ENCODE results near the gene SOWAHA. TPM values are rescaled to one million over a fixed set of nuclear protein-coding genes. Genes with fewer than 3 reads are reported as not detected.

SOWAHA gene
- total RNA-seq, 2 experiments from 2014 or later, result 0.05 TPM; not detected in 1

DNA sequence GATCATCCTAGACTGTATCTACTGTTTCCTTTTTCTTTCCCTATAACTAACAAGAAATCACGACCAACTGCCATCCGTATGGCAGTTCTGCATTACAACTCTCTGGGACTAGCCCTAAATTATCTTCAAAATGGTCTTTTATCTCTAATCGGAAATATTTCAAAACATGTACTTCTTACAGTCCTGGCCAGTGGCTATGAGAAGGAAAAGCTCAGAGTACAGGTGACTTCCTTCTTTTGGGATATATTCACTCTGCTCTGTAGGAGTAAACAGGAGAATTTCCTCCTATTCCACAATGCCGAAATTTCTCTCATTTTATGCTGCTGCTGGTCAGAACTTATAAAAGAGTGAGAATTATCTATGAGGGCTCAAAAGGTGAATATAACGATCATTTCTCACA lies 34.2 kb upstream of the SOWAHA start:
- POLR2A ChIA-PET, result no interaction called here
- Mint-ChIP-seq H3K4me3 (no peak overlapping the region), H3K27ac (no peak overlapping the region), H3K4me1 (peaks cover 7% of the 10 kb centered on the region), H3K9me3 (ENCODE audit: low read depth) (no peaks in the 10 kb centered on the region), H3K27me3 (peaks cover 41% of the 10 kb centered on the region), H3K36me3 (ENCODE audit: low read depth) (no peaks in the 10 kb centered on the region)
- intact Hi-C loops (cut with DNase I, micrococcal nuclease), result no loop called here
- DNase-seq (no peak), ATAC-seq (no peak)
- CTCF ChIA-PET, result interaction anchor here (0.6 to 1.2 kb wide), 2 partner anchors 54 to 156 kb away, joined by 3 read pairs; no protein-coding TSS in a partner anchor

GRCh38 chr5:132779961-132780360 lies 33.1 kb upstream of the SOWAHA start:
- intact Hi-C loops (cut with DNase I, micrococcal nuclease), result no loop called here
- H3K27ac Mint-ChIP-seq, result no peak overlapping the region
- H3K9me3 Mint-ChIP-seq (ENCODE audit: low read depth), result no peaks in the 10 kb centered on the region
- CTCF ChIA-PET, result interaction anchor here (0.8 kb wide), 1 partner anchor 13 kb away, joined by 4 read pairs; no protein-coding TSS in a partner anchor
- H3K4me1 Mint-ChIP-seq, result peaks cover 7% of the 10 kb centered on the region
- DNase-seq (no peak), ATAC-seq (no peak)
- no peak overlapping the region for H3K4me3 Mint-ChIP-seq
- H3K27me3 Mint-ChIP-seq, result peaks cover 39% of the 10 kb centered on the region
- POLR2A ChIA-PET, result no interaction called here
- H3K36me3 Mint-ChIP-seq (ENCODE audit: low read depth), result no peaks in the 10 kb centered on the region

DNA sequence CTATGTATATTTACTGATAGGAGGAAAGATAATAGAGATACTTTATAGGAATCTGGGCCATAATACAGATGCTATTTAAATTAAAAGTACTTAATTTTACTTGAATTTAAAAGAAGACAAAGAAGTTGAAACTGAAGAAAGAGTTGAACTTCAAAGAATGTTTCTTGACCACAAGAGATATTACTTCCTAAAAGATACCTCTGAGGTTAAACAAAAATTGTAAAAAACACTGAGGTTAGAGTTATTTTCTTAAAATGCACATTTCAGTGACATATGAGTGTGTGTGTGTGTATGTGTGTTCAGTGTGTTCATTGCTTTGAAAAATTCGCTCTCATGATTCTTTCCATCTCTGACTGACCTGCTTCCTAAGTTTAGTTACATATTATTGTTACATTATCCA lies 32.5 kb upstream of the SOWAHA start:
- POLR2A ChIA-PET, result no interaction called here

GRCh38 chr5:132781029-132781428 lies 32.1 kb upstream of the SOWAHA start:
- Mint-ChIP-seq H3K36me3 (ENCODE audit: low read depth) (no peaks in the 10 kb centered on the region), H3K27ac (no peak overlapping the region), H3K4me3 (no peak overlapping the region), H3K4me1 (peaks cover 7% of the 10 kb centered on the region), H3K27me3 (peaks cover 41% of the 10 kb centered on the region), H3K9me3 (ENCODE audit: low read depth) (no peaks in the 10 kb centered on the region)
- POLR2A ChIA-PET, result no interaction called here
- ATAC-seq (no peak), DNase-seq (no peak)
- CTCF ChIA-PET, result no interaction called here
- intact Hi-C loops (cut with DNase I, micrococcal nuclease), result no loop called here

More for the DNA sequence above, 32.5 kb upstream of the SOWAHA start:
- no peaks in the 10 kb centered on the region for H3K9me3 Mint-ChIP-seq (ENCODE audit: low read depth)
- intact Hi-C loops (cut with DNase I, micrococcal nuclease), result no loop called here
- DNase-seq, result no peak
- peaks cover 7% of the 10 kb centered on the region for H3K4me1 Mint-ChIP-seq
- H3K27ac Mint-ChIP-seq, result no peak overlapping the region
- H3K36me3 Mint-ChIP-seq (ENCODE audit: low read depth), result no peaks in the 10 kb centered on the region
- H3K27me3 Mint-ChIP-seq, result peaks cover 42% of the 10 kb centered on the region
- ATAC-seq, result no peak
- H3K4me3 Mint-ChIP-seq, result no peak overlapping the region
- CTCF ChIA-PET, result no interaction called here

DNA sequence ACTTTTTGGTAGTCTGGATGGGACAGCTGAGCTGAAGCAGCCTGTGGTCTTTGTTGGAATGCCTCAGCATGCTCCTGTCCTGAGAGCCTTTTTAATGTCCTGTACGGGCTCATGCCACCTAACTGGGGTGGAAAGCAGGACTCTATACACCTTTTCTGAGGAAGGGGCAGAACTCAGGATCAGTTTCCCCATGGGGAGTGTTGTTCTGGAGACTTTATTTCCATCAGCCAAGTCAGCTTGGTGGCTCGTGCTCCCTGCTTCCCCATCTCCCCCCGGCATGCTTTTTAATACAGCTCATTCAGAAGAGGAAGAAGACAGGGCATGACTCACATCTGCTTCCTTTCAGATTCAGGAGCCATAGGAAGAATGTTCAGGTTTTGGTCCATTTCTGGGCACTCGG lies 31.0 kb upstream of the SOWAHA start:
- Mint-ChIP-seq H3K27me3 (peaks cover 39% of the 10 kb centered on the region), H3K4me1 (peaks cover 4% of the 10 kb centered on the region)
- CTCF ChIA-PET, result interaction anchor here (0.7 kb wide), 1 partner anchor 39 kb away, joined by 3 read pairs; no protein-coding TSS in a partner anchor

GRCh38 chr5:132785365-132785764 lies 27.7 kb upstream of the SOWAHA start:
- POLR2A ChIA-PET, result no interaction called here
- H3K36me3 Mint-ChIP-seq (ENCODE audit: low read depth), result no peaks in the 10 kb centered on the region
- H3K27ac Mint-ChIP-seq, result no peak overlapping the region
- H3K27me3 Mint-ChIP-seq, result peaks cover 21% of the 10 kb centered on the region
- H3K4me1 Mint-ChIP-seq, result no peaks in the 10 kb centered on the region
- H3K4me3 Mint-ChIP-seq, result no peak overlapping the region
- intact Hi-C loops (cut with DNase I, micrococcal nuclease), result no loop called here
- no peak for ATAC-seq
- no peak for DNase-seq
- CTCF ChIA-PET, result interaction anchor here (0.6 to 1.1 kb wide), 4 partner anchors 32 to 744 kb away, joined by 3 to 6 read pairs (median 3); no protein-coding TSS in a partner anchor
- H3K9me3 Mint-ChIP-seq (ENCODE audit: low read depth), result no peaks in the 10 kb centered on the region

More for the DNA sequence above, 31.0 kb upstream of the SOWAHA start:
- Mint-ChIP-seq H3K36me3 (ENCODE audit: low read depth) (no peaks in the 10 kb centered on the region), H3K27ac (no peak overlapping the region), H3K9me3 (ENCODE audit: low read depth) (no peaks in the 10 kb centered on the region), H3K4me3 (no peak overlapping the region)
- intact Hi-C loops (cut with DNase I, micrococcal nuclease), result no loop called here
- ATAC-seq (no peak), DNase-seq (no peak)
- POLR2A ChIA-PET, result no interaction called here

DNA sequence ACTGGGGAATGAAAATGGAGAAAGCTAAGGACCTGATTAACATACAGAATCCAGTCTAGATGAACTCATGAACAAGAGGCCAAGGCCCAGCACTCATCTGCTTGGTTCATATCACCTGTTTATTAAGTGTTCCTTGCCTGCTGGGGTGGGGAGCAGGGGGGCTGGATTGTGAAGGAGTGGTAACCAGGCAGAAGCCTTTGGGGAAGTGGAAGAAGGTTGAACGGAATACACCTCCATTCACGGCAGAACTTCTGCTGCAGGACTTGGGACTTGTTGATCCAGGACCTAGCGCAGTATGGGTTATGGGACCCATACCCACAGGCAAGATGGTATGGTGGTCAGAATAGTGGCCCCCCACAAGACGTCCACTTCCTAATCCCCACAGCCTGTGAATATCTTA lies 27.2 kb upstream of the SOWAHA start:
- intact Hi-C loops (cut with DNase I, micrococcal nuclease), result no loop called here
- no peak overlapping the region for H3K27ac Mint-ChIP-seq
- peaks cover 21% of the 10 kb centered on the region for H3K27me3 Mint-ChIP-seq
- ChIA-PET CTCF (interaction anchor here (0.6 kb wide), 2 partner anchors 32 to 744 kb away, joined by 3 to 6 read pairs; no protein-coding TSS in a partner anchor), POLR2A (no interaction called here)
- H3K4me1 Mint-ChIP-seq, result no peaks in the 10 kb centered on the region
- no peak overlapping the region for H3K4me3 Mint-ChIP-seq
- ATAC-seq, result no peak
- no peak for DNase-seq
- no peaks in the 10 kb centered on the region for H3K9me3 Mint-ChIP-seq (ENCODE audit: low read depth)
- no peaks in the 10 kb centered on the region for H3K36me3 Mint-ChIP-seq (ENCODE audit: low read depth)

GRCh38 chr5:132787076-132787475 lies 26.0 kb upstream of the SOWAHA start:
- intact Hi-C loops (cut with DNase I, micrococcal nuclease), result no loop called here
- DNase-seq (no peak), ATAC-seq (no peak)
- Mint-ChIP-seq H3K4me1 (no peaks in the 10 kb centered on the region), H3K27me3 (peaks cover 12% of the 10 kb centered on the region), H3K9me3 (ENCODE audit: low read depth) (no peaks in the 10 kb centered on the region), H3K4me3 (no peak overlapping the region), H3K36me3 (ENCODE audit: low read depth) (no peaks in the 10 kb centered on the region), H3K27ac (no peak overlapping the region)
- POLR2A ChIA-PET, result no interaction called here
- CTCF ChIA-PET, result no interaction called here

- CTCF ChIA-PET, result interaction anchor here (0.6 kb wide), 2 partner anchors 476 to 635 kb away, joined by 3 read pairs; no protein-coding TSS in a partner anchor
- peaks cover 14% of the 10 kb centered on the region for H3K27me3 Mint-ChIP-seq
- intact Hi-C loops (cut with DNase I, micrococcal nuclease), result no loop called here
- no peaks in the 10 kb centered on the region for H3K4me1 Mint-ChIP-seq
- DNase-seq (no peak), ATAC-seq (no peak)
- POLR2A ChIA-PET, result no interaction called here
- H3K27ac Mint-ChIP-seq, result no peak overlapping the region
- H3K9me3 Mint-ChIP-seq (ENCODE audit: low read depth), result no peaks in the 10 kb centered on the region
- no peak overlapping the region for H3K4me3 Mint-ChIP-seq
- H3K36me3 Mint-ChIP-seq (ENCODE audit: low read depth), result no peaks in the 10 kb centered on the region
Observed at GRCh38 chr5:132788508-132788907, 24.6 kb upstream of the SOWAHA start.

DNA sequence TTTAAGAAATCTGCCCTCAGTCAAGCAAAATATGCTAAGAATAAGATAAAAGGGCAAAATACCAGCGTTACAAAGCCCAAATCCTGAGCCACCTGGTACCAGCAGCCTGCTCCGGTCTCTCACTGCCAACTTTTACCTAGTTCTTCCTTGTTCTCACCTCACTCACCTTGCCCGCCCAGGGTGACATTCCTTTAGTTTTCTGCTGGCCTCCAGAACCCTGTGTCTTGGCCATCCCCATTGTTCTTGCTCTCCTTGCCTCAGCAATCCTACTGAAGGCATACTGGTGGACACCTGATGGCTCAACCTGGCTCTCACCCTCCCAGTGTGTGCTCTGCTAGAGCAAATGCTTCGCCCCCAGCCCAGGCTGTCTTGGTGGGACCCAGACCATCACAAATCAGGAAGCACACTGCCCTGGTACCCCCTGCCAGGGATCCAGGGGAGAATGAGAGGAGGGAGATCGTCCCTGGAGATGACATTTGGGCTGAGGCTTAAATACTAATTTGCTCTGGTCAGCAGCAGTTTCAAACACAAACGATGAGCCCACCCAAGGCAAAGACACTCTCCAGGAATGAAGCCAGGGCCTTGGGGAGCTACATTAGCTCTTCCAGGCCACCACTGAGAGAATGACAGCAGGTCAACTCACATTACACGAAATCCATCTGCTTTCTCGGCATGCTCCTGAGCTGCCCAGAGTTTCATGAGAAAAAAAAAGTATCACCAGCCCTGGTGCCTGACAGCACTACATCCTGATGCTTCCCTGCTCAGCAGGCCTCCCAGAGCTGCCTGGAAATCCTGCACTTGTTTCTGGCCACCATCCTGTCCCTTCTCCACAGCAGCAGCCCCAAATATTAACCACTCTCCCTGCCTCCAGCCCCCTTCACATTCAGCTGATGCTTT lies 23.9 kb upstream of the SOWAHA start:
- CTCF ChIA-PET, result no interaction called here

GRCh38 chr5:132790201-132790865 lies 22.8 kb upstream of the SOWAHA start:
- DNase-seq (no peak), ATAC-seq (no peak)
- CTCF ChIA-PET, result interaction anchor here (2.0 kb wide), 1 partner anchor 30 kb away, joined by 9 read pairs; no protein-coding TSS in a partner anchor
- POLR2A ChIA-PET, result interaction anchor here (0.7 kb wide), 1 partner anchor 11 kb away, joined by 8 read pairs; no protein-coding TSS in a partner anchor
- Mint-ChIP-seq H3K27ac (no peak overlapping the region), H3K9me3 (ENCODE audit: low read depth) (no peaks in the 10 kb centered on the region), H3K36me3 (ENCODE audit: low read depth) (no peaks in the 10 kb centered on the region), H3K4me3 (no peak overlapping the region), H3K27me3 (peaks cover 13% of the 10 kb centered on the region), H3K4me1 (no peaks in the 10 kb centered on the region)
- intact Hi-C loops (cut with DNase I, micrococcal nuclease), result no loop called here

More for the DNA sequence above, 23.9 kb upstream of the SOWAHA start:
- intact Hi-C loops (cut with DNase I, micrococcal nuclease), result no loop called here
- Mint-ChIP-seq H3K36me3 (ENCODE audit: low read depth) (no peaks in the 10 kb centered on the region), H3K9me3 (ENCODE audit: low read depth) (no peaks in the 10 kb centered on the region), H3K27ac (no peak overlapping the region), H3K4me1 (no peaks in the 10 kb centered on the region), H3K27me3 (peaks cover 15% of the 10 kb centered on the region), H3K4me3 (no peak overlapping the region)
- ATAC-seq (no peak), DNase-seq (no peak)
- POLR2A ChIA-PET, result no interaction called here
